Measurements from ENCODE around the gene ANKRD12. TPM values are rescaled to one million over a fixed set of nuclear protein-coding genes. Genes with fewer than 3 reads are reported as not detected.

The ANKRD12 gene
- polyA plus RNA-seq, 1 donor (not counting 4 experiments of a cell fraction or from before 2014, with no cell fraction given), result 8.0 TPM

DNA sequence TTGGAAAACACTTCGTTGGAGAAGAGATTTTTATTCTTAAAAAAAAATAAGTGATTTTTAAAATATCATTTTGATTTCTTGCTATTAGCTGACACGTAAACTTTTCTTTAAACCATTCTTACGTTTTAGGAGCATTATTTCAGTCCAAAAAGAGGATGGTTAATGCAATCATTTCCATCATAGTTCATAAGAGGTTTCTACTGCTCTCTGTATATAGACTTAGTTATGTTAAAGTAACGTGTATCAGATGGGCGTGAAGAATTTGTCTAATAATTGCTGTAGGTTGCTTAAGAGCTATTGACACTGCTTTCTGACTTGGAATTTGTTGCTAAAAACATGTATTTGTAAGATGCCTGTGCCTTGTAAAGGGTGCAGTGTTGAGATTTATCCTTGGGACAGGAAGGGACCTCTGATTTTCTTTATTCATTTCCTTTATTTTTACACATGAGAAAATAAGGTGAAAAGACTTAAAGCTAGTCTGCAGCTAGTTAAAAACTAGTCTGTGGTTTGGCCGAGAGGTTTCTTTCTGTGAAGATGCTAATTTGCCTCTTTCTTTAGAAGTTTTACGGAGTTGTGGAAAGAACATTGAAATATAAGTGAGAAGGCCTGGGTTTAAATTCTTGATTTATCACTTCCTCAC is 2.9 kb downstream of the ANKRD12 start:
- H3K27ac ChIP-seq (ENCODE audit: control insufficient read depth, insufficient read depth, low read length), result peak overlapping the region; percentile 93
- H3K79me2 ChIP-seq (ENCODE audit: control insufficient read depth, insufficient read depth, low read length), result peaks cover 60% of the 10 kb centered on the region
- FAIRE-seq (no peak), DNase-seq (ENCODE audit: low read depth, low spot score) (no peak)
- TF ChIP-seq EZH2 (IDR thresholded peaks at IDR 0.05; ENCODE audit: low read length), result no peak
- TF ChIP-seq, protein P1, sequence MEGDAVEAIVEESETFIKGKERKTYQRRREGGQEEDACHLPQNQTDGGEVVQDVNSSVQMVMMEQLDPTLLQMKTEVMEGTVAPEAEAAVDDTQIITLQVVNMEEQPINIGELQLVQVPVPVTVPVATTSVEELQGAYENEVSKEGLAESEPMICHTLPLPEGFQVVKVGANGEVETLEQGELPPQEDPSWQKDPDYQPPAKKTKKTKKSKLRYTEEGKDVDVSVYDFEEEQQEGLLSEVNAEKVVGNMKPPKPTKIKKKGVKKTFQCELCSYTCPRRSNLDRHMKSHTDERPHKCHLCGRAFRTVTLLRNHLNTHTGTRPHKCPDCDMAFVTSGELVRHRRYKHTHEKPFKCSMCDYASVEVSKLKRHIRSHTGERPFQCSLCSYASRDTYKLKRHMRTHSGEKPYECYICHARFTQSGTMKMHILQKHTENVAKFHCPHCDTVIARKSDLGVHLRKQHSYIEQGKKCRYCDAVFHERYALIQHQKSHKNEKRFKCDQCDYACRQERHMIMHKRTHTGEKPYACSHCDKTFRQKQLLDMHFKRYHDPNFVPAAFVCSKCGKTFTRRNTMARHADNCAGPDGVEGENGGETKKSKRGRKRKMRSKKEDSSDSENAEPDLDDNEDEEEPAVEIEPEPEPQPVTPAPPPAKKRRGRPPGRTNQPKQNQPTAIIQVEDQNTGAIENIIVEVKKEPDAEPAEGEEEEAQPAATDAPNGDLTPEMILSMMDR (optimal IDR thresholded peaks at IDR 0.05 in 1 of 3, IDR thresholded peaks at IDR 0.05 in 1 of 3, conservative IDR thresholded peaks at IDR 0.05 in 1 of 3; ENCODE audit: extremely low read depth in 1 of 3, insufficient read depth in 2 of 3, low read length in 3 of 3), result no peak
- H4K20me1 ChIP-seq (ENCODE audit: control insufficient read depth, extremely low read depth, insufficient read depth, low read length), result no peaks in the 10 kb centered on the region
- peak overlapping the region in 2 of 3 experiments; percentile 75 to 83 for H3K4me3 ChIP-seq (ENCODE audit: control insufficient read depth in 2 of 3, extremely low read depth in 1 of 3, insufficient read depth in 2 of 3, low read depth in 1 of 3, low read length in 3 of 3)
- no peaks in the 10 kb centered on the region for H3K36me3 ChIP-seq (ENCODE audit: control insufficient read depth in 2 of 2, extremely low read depth in 1 of 2, insufficient read depth in 2 of 2, low read length in 2 of 2)
- no peaks in the 10 kb centered on the region for H3K9me3 ChIP-seq (ENCODE audit: control insufficient read depth, low read depth, low read length)
- no peaks in the 10 kb centered on the region for H3K27me3 ChIP-seq (ENCODE audit: control insufficient read depth, extremely low read depth, insufficient read depth, low read length)
- peaks cover 26% of the 10 kb centered on the region for H3K4me1 ChIP-seq (ENCODE audit: control insufficient read depth, extremely low read depth, insufficient read depth, low read length)
- H3K9ac ChIP-seq (ENCODE audit: control insufficient read depth, extremely low read depth, insufficient read depth, low read length), result peak overlapping the region; percentile 96
- dilution Hi-C loops (cut with MboI; ENCODE audit: extremely low pct_ligation_motif_present, low sequenced_read_pairs), result no loop called here
- no peaks in the 10 kb centered on the region for H3K9me1 ChIP-seq (ENCODE audit: control insufficient read depth, extremely low read depth, insufficient read depth, low read length)
- peak overlapping the region; percentile 77 for H3K4me2 ChIP-seq (ENCODE audit: control insufficient read depth, extremely low read depth, insufficient read depth, low read depth, low read length)
- no peak overlapping the region for H2AFZ ChIP-seq (ENCODE audit: control insufficient read depth, low read length)

DNA sequence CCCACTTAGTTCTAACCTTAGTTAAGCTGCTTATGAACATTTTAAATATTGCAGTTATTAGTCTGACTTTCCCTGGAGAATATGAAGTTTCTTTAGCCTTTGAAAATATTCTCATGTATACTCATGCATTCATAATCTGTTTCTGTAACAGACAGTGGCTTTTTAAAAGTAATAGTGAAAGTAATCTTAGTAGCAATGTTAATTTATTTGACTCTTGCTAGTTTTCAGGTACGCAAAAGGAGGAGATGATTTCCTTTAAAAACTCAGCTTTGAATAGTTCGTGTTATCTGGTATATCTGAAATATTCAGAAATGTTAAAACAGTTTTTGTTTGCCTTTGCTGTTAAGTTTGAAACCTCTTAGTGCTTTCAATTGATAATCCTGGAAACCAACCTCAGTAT is 3.8 kb downstream of the ANKRD12 start:
- no peaks in the 10 kb centered on the region for H3K9me1 ChIP-seq (ENCODE audit: control insufficient read depth, extremely low read depth, insufficient read depth, low read length)
- peak overlapping the region; percentile 93 for H3K27ac ChIP-seq (ENCODE audit: control insufficient read depth, insufficient read depth, low read length)
- FAIRE-seq, result no peak
- H3K4me3 ChIP-seq (ENCODE audit: control insufficient read depth in 2 of 3, extremely low read depth in 1 of 3, insufficient read depth in 2 of 3, low read depth in 1 of 3, low read length in 3 of 3), result peak overlapping the region in 2 of 3 experiments; percentile 37 to 75
- H3K4me2 ChIP-seq (ENCODE audit: control insufficient read depth, extremely low read depth, insufficient read depth, low read depth, low read length), result peak overlapping the region; percentile 77
- TF ChIP-seq EZH2 (IDR thresholded peaks at IDR 0.05; ENCODE audit: low read length), result no peak
- TF ChIP-seq, protein P1 (optimal IDR thresholded peaks at IDR 0.05 in 1 of 3, IDR thresholded peaks at IDR 0.05 in 1 of 3, conservative IDR thresholded peaks at IDR 0.05 in 1 of 3; ENCODE audit: extremely low read depth in 1 of 3, insufficient read depth in 2 of 3, low read length in 3 of 3), result no peak
- H3K79me2 ChIP-seq (ENCODE audit: control insufficient read depth, insufficient read depth, low read length), result peaks cover 66% of the 10 kb centered on the region
- dilution Hi-C loops (cut with MboI; ENCODE audit: extremely low pct_ligation_motif_present, low sequenced_read_pairs), result no loop called here
- no peak for DNase-seq (ENCODE audit: low read depth, low spot score)
- no peaks in the 10 kb centered on the region for H3K27me3 ChIP-seq (ENCODE audit: control insufficient read depth, extremely low read depth, insufficient read depth, low read length)
- H3K4me1 ChIP-seq (ENCODE audit: control insufficient read depth, extremely low read depth, insufficient read depth, low read length), result peaks cover 26% of the 10 kb centered on the region
- H3K9ac ChIP-seq (ENCODE audit: control insufficient read depth, extremely low read depth, insufficient read depth, low read length), result peak overlapping the region; percentile 96
- no peak overlapping the region for H2AFZ ChIP-seq (ENCODE audit: control insufficient read depth, low read length)
- no peaks in the 10 kb centered on the region for H4K20me1 ChIP-seq (ENCODE audit: control insufficient read depth, extremely low read depth, insufficient read depth, low read length)
- H3K9me3 ChIP-seq (ENCODE audit: control insufficient read depth, low read depth, low read length), result no peaks in the 10 kb centered on the region
- H3K36me3 ChIP-seq (ENCODE audit: control insufficient read depth in 2 of 2, extremely low read depth in 1 of 2, insufficient read depth in 2 of 2, low read length in 2 of 2), result no peaks in the 10 kb centered on the region
